Neutrophil (primary cell): Measurements from ENCODE around the gene RNF217.

ENCODE experiments used
- H3K27ac ChIP-seq: fragments of 200-600 bp; sonication (generic); 2 replicates; pipeline ENCODE4 v1.5.1; 2016; ENCODE audit warnings: mild to moderate bottlenecking, moderate library complexity
- H3K27me3 ChIP-seq: fragments of 200-600 bp; sonication (generic); 2 replicates; pipeline ENCODE4 v1.6.0; 2016; ENCODE audit warnings: mild to moderate bottlenecking
- H3K36me3 ChIP-seq: fragments of 200-600 bp; sonication (generic); 2 replicates; pipeline ENCODE4 v1.5.1; 2017
- H3K4me1 ChIP-seq, 2 experiments: fragments of 200-600 bp in 1 of 2; sonication (generic) in 1 of 2; 1 replicate in 1 of 2; 2 replicates in 1 of 2; pipeline versions ENCODE4 v1.5.1 to v1.6.1; 2013 to 2016; ENCODE audit warnings: low read depth in 1 of 2, low read length in 1 of 2, mild to moderate bottlenecking in 1 of 2, moderate library complexity in 1 of 2; ENCODE audit not compliant: control insufficient read depth in 1 of 2, insufficient read depth in 1 of 2
- H3K4me3 ChIP-seq, 2 experiments: fragments of 200-600 bp in 1 of 2; sonication (generic) in 1 of 2; 1 replicate in 1 of 2; 2 replicates in 1 of 2; pipeline ENCODE4 v1.5.1; 2013 to 2016; ENCODE audit warnings: low read depth in 1 of 2, low read length in 1 of 2, mild to moderate bottlenecking in 1 of 2, moderate library complexity in 1 of 2
- H3K9me3 ChIP-seq: fragments of 200-600 bp; sonication (generic); 2 replicates; pipeline ENCODE4 v1.5.1; 2016
- CTCF ChIP-seq: fragments of 200-600 bp; sonication (generic); IDR thresholded peaks from 2 replicates; pipeline ENCODE4 v1.5.1; 2016; ENCODE audit warnings: antibody characterized with exemption

RNF217 gene

GRCh38 chr6:125041740-125042459 lies 79.7 kb downstream of the RNF217 start:
- H3K4me1 ChIP-seq: no peaks in the 10 kb centered on the region
- H3K36me3 ChIP-seq: peaks cover 12% of the 10 kb centered on the region
- H3K27me3 ChIP-seq: no peaks in the 10 kb centered on the region
- no peak overlapping the region for H3K4me3 ChIP-seq
- H3K27ac ChIP-seq: no peak overlapping the region
- no peak for TF ChIP-seq CTCF
- H3K9me3 ChIP-seq: no peaks in the 10 kb centered on the region

GRCh38 chr6:125044066-125044465 lies 81.8 kb downstream of the RNF217 start:
- Histone ChIP-seq H3K4me3 (no peak overlapping the region), H3K9me3 (no peaks in the 10 kb centered on the region), H3K4me1 (no peaks in the 10 kb centered on the region), H3K27me3 (no peaks in the 10 kb centered on the region), H3K27ac (no peak overlapping the region), H3K36me3 (peaks cover 12% of the 10 kb centered on the region)
- TF ChIP-seq CTCF: no peak

- Histone ChIP-seq H3K4me3 (no peak overlapping the region), H3K9me3 (no peaks in the 10 kb centered on the region), H3K36me3 (peaks cover 12% of the 10 kb centered on the region), H3K27me3 (no peaks in the 10 kb centered on the region), H3K27ac (no peak overlapping the region), H3K4me1 (no peaks in the 10 kb centered on the region)
- no peak for TF ChIP-seq CTCF
These were observed 82.4 kb downstream of the RNF217 start for GRCh38 chr6:125044667-125045066.

- Histone ChIP-seq H3K9me3 (no peaks in the 10 kb centered on the region), H3K4me3 (no peak overlapping the region), H3K36me3 (peaks cover 12% of the 10 kb centered on the region), H3K27ac (no peak overlapping the region), H3K27me3 (no peaks in the 10 kb centered on the region), H3K4me1 (no peaks in the 10 kb centered on the region)
- TF ChIP-seq CTCF: no peak
These were observed 84.1 kb downstream of the RNF217 start for GRCh38 chr6:125046107-125046925.

- Histone ChIP-seq H3K36me3 (peaks cover 12% of the 10 kb centered on the region), H3K27ac (no peak overlapping the region), H3K27me3 (no peaks in the 10 kb centered on the region), H3K4me1 (no peaks in the 10 kb centered on the region), H3K4me3 (no peak overlapping the region), H3K9me3 (no peaks in the 10 kb centered on the region)
- no peak for TF ChIP-seq CTCF
These were observed 86.0 kb downstream of the RNF217 start for GRCh38 chr6:125048274-125048673.
